GM12878 (cell line): ENCODE results near the gene HIVEP2. TPM values are rescaled to one million over a fixed set of nuclear protein-coding genes. Genes with fewer than 3 reads are reported as not detected.

ENCODE experiments used
- EED ChIP-seq: sonication (generic); IDR thresholded peaks from 2 replicates; pipeline ENCODE4 v1.6.1; 2016; ENCODE audit warnings: antibody characterized with exemption, low read depth
- KLF5 ChIP-seq: fragments of 450-650 bp; IDR thresholded peaks from 2 replicates; pipeline ENCODE4 v1.6.1; 2014; ENCODE audit warnings: mild to moderate bottlenecking; ENCODE audit not compliant: partially characterized antibody
- MTA2 ChIP-seq: fragments of 450-650 bp; IDR thresholded peaks from 2 replicates; pipeline ENCODE4 v1.6.1; 2016; ENCODE audit warnings: low read depth, mild to moderate bottlenecking, moderate library complexity
- SMAD1 ChIP-seq: fragments of 450-650 bp; IDR thresholded peaks from 2 replicates; pipeline ENCODE4 v1.6.1; 2018; ENCODE audit warnings: mild to moderate bottlenecking, low read depth; ENCODE audit not compliant: partially characterized antibody
- SPI1 ChIP-seq: IDR thresholded peaks from 2 replicates; pipeline ENCODE4 v1.6.1; 2011; ENCODE audit warnings: low read depth, mild to moderate bottlenecking, low read length, moderate library complexity, borderline replicate concordance; ENCODE audit not compliant: insufficient read depth
- polyA plus RNA-seq, 11 experiments: library from polyadenylated mRNA; depleted of rRNA in 4 of 11; unstranded in 6 of 11; stranded (reverse) in 5 of 11; fragments of >200 nt; fragmentation: Nextera tagmentation in 4 of 11; fragmentation: Illumina TruSeq in 1 of 11; extraction: Ambion mirVana in 4 of 11; extraction: Trizol in 1 of 11; gene quantifications; 1 replicate in 1 of 11; 2 replicates in 10 of 11; pipeline versions ENCODE4 v1.2.1 to v1.2.3, GENCODE V29; 2011 to 2016; ENCODE audit warnings: inconsistent platforms in 2 of 11, missing spikeins in 2 of 11, low read depth in 1 of 11
- total RNA-seq, 4 experiments: library from RNA; depleted of rRNA in 3 of 4; stranded (reverse); fragments of >200 nt in 3 of 4; fragmentation: Illumina TruSeq in 1 of 4; extraction: Trizol in 1 of 4; gene quantifications; 2 replicates each; pipeline versions ENCODE4 v1.2.1 to v1.2.3, GENCODE V29; 2013 to 2021
- TF ChIP-seq, protein P1 (sequence below): fragments of 450-650 bp; IDR thresholded peaks from 2 replicates; pipeline ENCODE4 v1.6.1; 2017; ENCODE audit warnings: mild to moderate bottlenecking, moderate library complexity

The HIVEP2 gene
- total and polyA plus RNA-seq, 10 of the 15 experiments (the other 5 are each of a cell fraction or from before 2014, with no cell fraction given) = 1.2 to 15.7 (median 10.2) TPM

DNA sequence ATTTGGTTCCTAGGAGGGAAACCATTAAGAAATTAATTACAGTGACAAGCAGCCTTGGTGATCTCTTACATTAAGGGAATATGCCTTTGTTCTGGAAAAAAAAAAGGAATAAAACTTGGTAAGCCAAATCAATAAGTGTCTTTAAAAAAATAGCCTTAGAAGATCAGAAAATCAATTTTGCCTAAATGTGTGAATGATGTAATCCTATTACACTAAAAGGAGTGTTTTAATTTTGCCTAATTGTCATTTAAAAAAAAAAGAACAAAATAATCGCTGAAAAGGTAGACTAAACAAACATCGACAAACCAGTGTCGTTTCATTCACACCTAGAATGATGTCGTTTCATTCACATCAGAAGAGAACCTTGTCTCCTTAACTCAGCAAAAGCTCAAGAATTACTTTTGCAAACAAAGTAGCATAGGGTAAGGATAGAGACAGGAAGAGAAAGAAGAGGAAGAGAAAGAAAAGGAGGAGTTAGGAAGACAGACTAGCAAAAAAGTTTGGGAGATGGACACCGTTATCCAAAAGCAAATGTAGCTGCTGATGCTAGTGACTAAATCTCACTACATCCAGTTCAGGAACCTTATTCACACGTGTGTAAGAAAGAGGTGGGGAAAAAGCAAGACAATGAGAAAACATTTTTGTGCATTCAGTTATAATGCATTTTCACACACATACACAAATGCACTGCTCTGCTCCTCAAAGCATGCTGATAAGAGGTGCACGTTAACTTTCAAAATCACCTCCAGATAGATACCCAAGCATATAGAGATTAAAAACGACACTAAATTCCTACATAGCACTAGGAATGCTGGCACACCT is 60.6 kb downstream of the HIVEP2 start (continued):
- TF ChIP-seq, protein P1, sequence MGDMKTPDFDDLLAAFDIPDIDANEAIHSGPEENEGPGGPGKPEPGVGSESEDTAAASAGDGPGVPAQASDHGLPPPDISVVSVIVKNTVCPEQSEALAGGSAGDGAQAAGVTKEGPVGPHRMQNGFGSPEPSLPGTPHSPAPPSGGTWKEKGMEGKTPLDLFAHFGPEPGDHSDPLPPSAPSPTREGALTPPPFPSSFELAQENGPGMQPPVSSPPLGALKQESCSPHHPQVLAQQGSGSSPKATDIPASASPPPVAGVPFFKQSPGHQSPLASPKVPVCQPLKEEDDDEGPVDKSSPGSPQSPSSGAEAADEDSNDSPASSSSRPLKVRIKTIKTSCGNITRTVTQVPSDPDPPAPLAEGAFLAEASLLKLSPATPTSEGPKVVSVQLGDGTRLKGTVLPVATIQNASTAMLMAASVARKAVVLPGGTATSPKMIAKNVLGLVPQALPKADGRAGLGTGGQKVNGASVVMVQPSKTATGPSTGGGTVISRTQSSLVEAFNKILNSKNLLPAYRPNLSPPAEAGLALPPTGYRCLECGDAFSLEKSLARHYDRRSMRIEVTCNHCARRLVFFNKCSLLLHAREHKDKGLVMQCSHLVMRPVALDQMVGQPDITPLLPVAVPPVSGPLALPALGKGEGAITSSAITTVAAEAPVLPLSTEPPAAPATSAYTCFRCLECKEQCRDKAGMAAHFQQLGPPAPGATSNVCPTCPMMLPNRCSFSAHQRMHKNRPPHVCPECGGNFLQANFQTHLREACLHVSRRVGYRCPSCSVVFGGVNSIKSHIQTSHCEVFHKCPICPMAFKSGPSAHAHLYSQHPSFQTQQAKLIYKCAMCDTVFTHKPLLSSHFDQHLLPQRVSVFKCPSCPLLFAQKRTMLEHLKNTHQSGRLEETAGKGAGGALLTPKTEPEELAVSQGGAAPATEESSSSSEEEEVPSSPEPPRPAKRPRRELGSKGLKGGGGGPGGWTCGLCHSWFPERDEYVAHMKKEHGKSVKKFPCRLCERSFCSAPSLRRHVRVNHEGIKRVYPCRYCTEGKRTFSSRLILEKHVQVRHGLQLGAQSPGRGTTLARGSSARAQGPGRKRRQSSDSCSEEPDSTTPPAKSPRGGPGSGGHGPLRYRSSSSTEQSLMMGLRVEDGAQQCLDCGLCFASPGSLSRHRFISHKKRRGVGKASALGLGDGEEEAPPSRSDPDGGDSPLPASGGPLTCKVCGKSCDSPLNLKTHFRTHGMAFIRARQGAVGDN = peak; percentile 42; the same call in 1 of the 2 replicates
- no peak for TF ChIP-seq SPI1
- no peak; the same call in none of the 2 replicates for TF ChIP-seq MTA2
- no peak for TF ChIP-seq EED
- peak; percentile 31 for TF ChIP-seq SMAD1
- TF ChIP-seq KLF5 = no peak
